ENCODE data around the gene NUP188. TPM values are rescaled to one million over a fixed set of nuclear protein-coding genes. Genes with fewer than 3 reads are reported as not detected.

Gene NUP188
- total and polyA plus RNA-seq, 2 experiments from 2014 or later: 25.5 to 117 TPM

- no peak overlapping the region for H3K4me3 Mint-ChIP-seq
- Histone ChIP-seq H3K27ac (ENCODE audit: low read depth) (no peak overlapping the region), H3K4me2 (no peak overlapping the region), H3K79me2 (replicated peaks; ENCODE audit: insufficient read depth) (peaks cover 9% of the 10 kb centered on the region), H3K36me3 (ENCODE audit: insufficient read depth) (no peaks in the 10 kb centered on the region; the same call in 1 of the 2 replicates), H3K4me1 (ENCODE audit: insufficient read depth) (peaks cover 11% of the 10 kb centered on the region), H2AFZ (no peak overlapping the region), H3K27me3 (ENCODE audit: insufficient read depth) (no peaks in the 10 kb centered on the region), H3F3A (replicated peaks; ENCODE audit: low read depth) (0 out of 2 replicates have a peak, but pooled peaks cover 3% of the 10 kb centered on the region), H4K20me1 (replicated peaks; ENCODE audit: insufficient read depth) (peaks cover 7% of the 10 kb centered on the region; the same call in 1 of the 2 replicates), H3K9me2 (ENCODE audit: insufficient read depth) (no peaks in the 10 kb centered on the region), H3K4me3 (no peak overlapping the region)
- peaks cover 41% of the 10 kb centered on the region for H3K36me3 Mint-ChIP-seq (ENCODE audit: low read depth)
- H3K27me3 Mint-ChIP-seq (ENCODE audit: insufficient read depth, low read depth, poor library complexity): peaks cover 12% of the 10 kb centered on the region
- ATAC-seq (no peak), DNase-seq (ENCODE audit: low spot score) (no peak)
- H3K4me1 Mint-ChIP-seq: peaks cover 31% of the 10 kb centered on the region
- no peak overlapping the region; the same call in 1 of the 2 replicates for H3K27ac Mint-ChIP-seq
- TF ChIP-seq CREB1 (CRISPR knock-in tag; IDR thresholded peaks at IDR 0.05; ENCODE audit: low read depth) (no peak), EZH2phosphoT487 (IDR thresholded peaks at IDR 0.05; ENCODE audit: unreplicated experiment) (no peak), ZNF462 (CRISPR knock-in tag; IDR thresholded peaks at IDR 0.05) (no peak), JUNB (IDR thresholded peaks at IDR 0.05; ENCODE audit: unreplicated experiment) (no peak), ZNF331 (CRISPR knock-in tag; IDR thresholded peaks at IDR 0.05; ENCODE audit: low read depth) (no peak), ZNF114 (CRISPR knock-in tag; IDR thresholded peaks at IDR 0.05) (no peak), POLR2AphosphoS5 (IDR thresholded peaks at IDR 0.05; ENCODE audit: low read depth) (no peak), EZH2 (IDR thresholded peaks at IDR 0.05; ENCODE audit: low read depth, unreplicated experiment) (no peak), STAT1 (IDR thresholded peaks at IDR 0.05; ENCODE audit: unreplicated experiment) (no peak), CTCF (conservative IDR thresholded peaks at IDR 0.05; ENCODE audit: low read depth in 2 of 2) (no peak), NANOG (IDR thresholded peaks at IDR 0.05; ENCODE audit: borderline replicate concordance) (no peak), REST (IDR thresholded peaks at IDR 0.05; ENCODE audit: unreplicated experiment) (no peak)
- TF ChIP-seq, protein P1, sequence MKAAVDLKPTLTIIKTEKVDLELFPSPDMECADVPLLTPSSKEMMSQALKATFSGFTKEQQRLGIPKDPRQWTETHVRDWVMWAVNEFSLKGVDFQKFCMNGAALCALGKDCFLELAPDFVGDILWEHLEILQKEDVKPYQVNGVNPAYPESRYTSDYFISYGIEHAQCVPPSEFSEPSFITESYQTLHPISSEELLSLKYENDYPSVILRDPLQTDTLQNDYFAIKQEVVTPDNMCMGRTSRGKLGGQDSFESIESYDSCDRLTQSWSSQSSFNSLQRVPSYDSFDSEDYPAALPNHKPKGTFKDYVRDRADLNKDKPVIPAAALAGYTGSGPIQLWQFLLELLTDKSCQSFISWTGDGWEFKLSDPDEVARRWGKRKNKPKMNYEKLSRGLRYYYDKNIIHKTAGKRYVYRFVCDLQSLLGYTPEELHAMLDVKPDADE (IDR thresholded peaks at IDR 0.05): no peak
- no peaks in the 10 kb centered on the region for H3K9me3 Mint-ChIP-seq
Observed at GRCh38 chr9:128916745-128917144, 30.8 kb upstream of the NUP188 start.

Measured in GM23338 (cell line).